Osteoblast (primary cell): ENCODE results near the gene SNAPC4. TPM values are rescaled to one million over a fixed set of nuclear protein-coding genes. Genes with fewer than 3 reads are reported as not detected.

ENCODE experiments used
- DNase-seq: peaks from one replicate; pipeline ENCODE4 v3.0.0; 2011; ENCODE audit warnings: low spot score, mixed read lengths; ENCODE audit not compliant: insufficient read length; ENCODE audit errors: missing footprints
- H2AFZ ChIP-seq: 2 replicates; pipeline ENCODE4 v1.6.0; 2011; ENCODE audit warnings: mild to moderate bottlenecking, low read length
- H3K27ac ChIP-seq: 2 replicates; pipeline ENCODE4 v1.5.1; 2011; ENCODE audit warnings: mild to moderate bottlenecking, low read depth, low read length, moderate library complexity
- H3K27me3 ChIP-seq: 2 replicates; pipeline ENCODE4 v1.6.0; 2012; ENCODE audit warnings: mild to moderate bottlenecking, control low read depth, inconsistent platforms, low read length, moderate library complexity; ENCODE audit not compliant: insufficient read depth
- H3K36me3 ChIP-seq: 2 replicates; pipeline ENCODE4 v1.5.1; 2011; ENCODE audit warnings: mild to moderate bottlenecking, low read length, control low read depth, moderate library complexity; ENCODE audit not compliant: insufficient read depth
- H3K4me1 ChIP-seq: 2 replicates; pipeline ENCODE4 v1.5.1; 2011; ENCODE audit warnings: mild to moderate bottlenecking, low read length, control low read depth, moderate library complexity; ENCODE audit not compliant: insufficient read depth
- H3K4me2 ChIP-seq: 2 replicates; pipeline ENCODE4 v1.6.0; 2011; ENCODE audit warnings: mild to moderate bottlenecking, low read length; ENCODE audit not compliant: insufficient read depth
- H3K4me3 ChIP-seq: fragments of 200-600 bp; sonication (generic); 3 replicates; pipeline ENCODE4 v1.5.1; 2012; ENCODE audit warnings: mild to moderate bottlenecking, low read length, inconsistent platforms; ENCODE audit not compliant: insufficient read depth
- H3K79me2 ChIP-seq: 2 replicates; pipeline ENCODE4 v1.6.0; 2012; ENCODE audit warnings: mild to moderate bottlenecking, low read length, control low read depth, inconsistent platforms; ENCODE audit not compliant: insufficient read depth
- H3K9me3 ChIP-seq: 2 replicates; pipeline ENCODE4 v1.5.1; 2011; ENCODE audit warnings: low read depth, low read length, control low read depth
- H4K20me1 ChIP-seq: 2 replicates; pipeline ENCODE4 v1.6.0; 2012; ENCODE audit warnings: mild to moderate bottlenecking, low read length, control low read depth; ENCODE audit not compliant: insufficient read depth
- total RNA-seq: library from RNA; depleted of rRNA; stranded (reverse); fragments of >200 nt; gene quantifications from 2 replicates; pipeline ENCODE4 v1.2.3, GENCODE V29; 2012
- TF ChIP-seq, protein P1 (sequence below): IDR thresholded peaks from 2 replicates; pipeline ENCODE4 v1.5.1; 2011; ENCODE audit warnings: mild to moderate bottlenecking, low read depth, low read length, moderate library complexity; ENCODE audit errors: extremely low read depth

The SNAPC4 gene
- total RNA-seq, 1 donor: 9.0 TPM

GRCh38 chr9:136380381-136380780, 19.6 kb downstream of the SNAPC4 start:
- Histone ChIP-seq H3K27me3 (no peaks in the 10 kb centered on the region), H4K20me1 (no peaks in the 10 kb centered on the region), H3K27ac (no peak overlapping the region), H3K4me3 (no peak overlapping the region), H3K4me2 (no peak overlapping the region), H3K4me1 (no peaks in the 10 kb centered on the region), H3K79me2 (no peaks in the 10 kb centered on the region), H2AFZ (no peak overlapping the region), H3K9me3 (no peaks in the 10 kb centered on the region), H3K36me3 (peaks cover 24% of the 10 kb centered on the region)
- TF ChIP-seq, protein P1, sequence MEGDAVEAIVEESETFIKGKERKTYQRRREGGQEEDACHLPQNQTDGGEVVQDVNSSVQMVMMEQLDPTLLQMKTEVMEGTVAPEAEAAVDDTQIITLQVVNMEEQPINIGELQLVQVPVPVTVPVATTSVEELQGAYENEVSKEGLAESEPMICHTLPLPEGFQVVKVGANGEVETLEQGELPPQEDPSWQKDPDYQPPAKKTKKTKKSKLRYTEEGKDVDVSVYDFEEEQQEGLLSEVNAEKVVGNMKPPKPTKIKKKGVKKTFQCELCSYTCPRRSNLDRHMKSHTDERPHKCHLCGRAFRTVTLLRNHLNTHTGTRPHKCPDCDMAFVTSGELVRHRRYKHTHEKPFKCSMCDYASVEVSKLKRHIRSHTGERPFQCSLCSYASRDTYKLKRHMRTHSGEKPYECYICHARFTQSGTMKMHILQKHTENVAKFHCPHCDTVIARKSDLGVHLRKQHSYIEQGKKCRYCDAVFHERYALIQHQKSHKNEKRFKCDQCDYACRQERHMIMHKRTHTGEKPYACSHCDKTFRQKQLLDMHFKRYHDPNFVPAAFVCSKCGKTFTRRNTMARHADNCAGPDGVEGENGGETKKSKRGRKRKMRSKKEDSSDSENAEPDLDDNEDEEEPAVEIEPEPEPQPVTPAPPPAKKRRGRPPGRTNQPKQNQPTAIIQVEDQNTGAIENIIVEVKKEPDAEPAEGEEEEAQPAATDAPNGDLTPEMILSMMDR: no peak
- no peak for DNase-seq

- Histone ChIP-seq H3K9me3 (no peaks in the 10 kb centered on the region), H3K27me3 (no peaks in the 10 kb centered on the region), H3K4me2 (no peak overlapping the region), H3K27ac (no peak overlapping the region), H3K36me3 (peaks cover 19% of the 10 kb centered on the region), H4K20me1 (no peaks in the 10 kb centered on the region), H3K4me3 (no peak overlapping the region), H2AFZ (no peak overlapping the region), H3K79me2 (no peaks in the 10 kb centered on the region), H3K4me1 (no peaks in the 10 kb centered on the region)
- DNase-seq: no peak
- TF ChIP-seq, protein P1: no peak
Measured at GRCh38 chr9:136379891-136380290, 20.1 kb downstream of the SNAPC4 start.

- Histone ChIP-seq H3K27me3 (no peaks in the 10 kb centered on the region), H3K79me2 (no peaks in the 10 kb centered on the region), H2AFZ (no peak overlapping the region), H3K4me2 (no peak overlapping the region), H3K9me3 (no peaks in the 10 kb centered on the region), H3K4me3 (no peak overlapping the region), H3K4me1 (no peaks in the 10 kb centered on the region), H3K27ac (no peak overlapping the region), H3K36me3 (peaks cover 17% of the 10 kb centered on the region), H4K20me1 (no peaks in the 10 kb centered on the region)
- no peak for DNase-seq
- TF ChIP-seq, protein P1: no peak
Measured at GRCh38 chr9:136379401-136379800, 20.6 kb downstream of the SNAPC4 start.

GRCh38 chr9:136379003-136379287, 21.0 kb downstream of the SNAPC4 start:
- H3K4me2 ChIP-seq: no peak overlapping the region
- no peak overlapping the region for H3K27ac ChIP-seq
- TF ChIP-seq, protein P1: no peak
- no peaks in the 10 kb centered on the region for H4K20me1 ChIP-seq
- no peak overlapping the region for H2AFZ ChIP-seq
- no peaks in the 10 kb centered on the region for H3K27me3 ChIP-seq
- H3K4me1 ChIP-seq: no peaks in the 10 kb centered on the region
- DNase-seq: no peak
- H3K79me2 ChIP-seq: no peaks in the 10 kb centered on the region
- peaks cover 15% of the 10 kb centered on the region for H3K36me3 ChIP-seq
- H3K4me3 ChIP-seq: no peak overlapping the region
- no peaks in the 10 kb centered on the region for H3K9me3 ChIP-seq
